BLaER1 treated with 17β-estradiol and CSF1 and Interleukin-3, amounts not matched to agents 10 nM and 100 nM (cell line): ENCODE measurements around the gene CYTH4.
A peak's percentile ranks its signal among the peaks of the same experiment; 100 is the strongest.

ENCODE experiments used
- H3K27ac ChIP-seq, 11 experiments: shearing (Covaris generic); formaldehyde crosslinking; 2 replicates each; pipeline ENCODE4 v1.8.1; 2022
- H3K27me3 ChIP-seq, 11 experiments: shearing (Covaris generic); formaldehyde crosslinking; 2 replicates each; pipeline ENCODE4 v1.8.1; 2022
- H3K36me3 ChIP-seq, 11 experiments: shearing (Covaris generic); formaldehyde crosslinking; 2 replicates each; pipeline ENCODE4 v1.8.1; 2022
- H3K4me1 ChIP-seq, 10 experiments: shearing (Covaris generic); formaldehyde crosslinking; 2 replicates each; pipeline ENCODE4 v1.8.1; 2022
- H3K4me2 ChIP-seq, 11 experiments: shearing (Covaris generic); formaldehyde crosslinking; 2 replicates each; pipeline ENCODE4 v1.8.1; 2022
- H3K4me3 ChIP-seq, 10 experiments: shearing (Covaris generic); formaldehyde crosslinking; 2 replicates each; pipeline ENCODE4 v1.8.1; 2022
- H3K9ac ChIP-seq, 11 experiments: shearing (Covaris generic); formaldehyde crosslinking; 2 replicates each; pipeline ENCODE4 v1.8.1; 2022
- H3K9me3 ChIP-seq, 11 experiments: shearing (Covaris generic); formaldehyde crosslinking; replicated peaks in 1 of 11; 2 replicates each; pipeline ENCODE4 v1.8.1; 2022
- H4K20me1 ChIP-seq, 11 experiments: shearing (Covaris generic); formaldehyde crosslinking; 2 replicates each; pipeline ENCODE4 v1.8.1; 2022
- Cebpa-rat ChIP-seq, 11 experiments: shearing (Covaris generic); IDR thresholded peaks; 2 replicates each; pipeline ENCODE4 v1.8.1; 2022

The CYTH4 gene

GRCh38 chr22:37336579-37336978 lies 54.3 kb downstream of the CYTH4 start:
- H3K27me3 ChIP-seq = peaks cover 57 to 76% (median 67%) of the 10 kb centered on the region in 11 experiments
- H4K20me1 ChIP-seq = peaks cover 0 to 79% (median 4%) of the 10 kb centered on the region in 11 experiments; a peak in 8 of 22 replicates
- H3K4me2 ChIP-seq = 0 out of 22 replicates have a peak overlapping the region, but pooled peaks of 1 of the 11 experiments have one; percentile 20
- no peak overlapping the region for H3K27ac ChIP-seq
- peaks cover 18 to 42% (median 28%) of the 10 kb centered on the region in 10 experiments for H3K4me1 ChIP-seq
- H3K36me3 ChIP-seq = no peaks in the 10 kb centered on the region
- no peak overlapping the region for H3K4me3 ChIP-seq
- no peak for TF ChIP-seq Cebpa-rat (IDR thresholded peaks at IDR 0.05)
- no peaks in the 10 kb centered on the region for H3K9me3 ChIP-seq
- no peak overlapping the region for H3K9ac ChIP-seq

GRCh38 chr22:37337204-37337943 lies 55.1 kb downstream of the CYTH4 start:
- TF ChIP-seq Cebpa-rat (IDR thresholded peaks at IDR 0.05) = no peak
- no peak overlapping the region for H3K9ac ChIP-seq
- H3K9me3 ChIP-seq = no peaks in the 10 kb centered on the region
- no peaks in the 10 kb centered on the region for H3K36me3 ChIP-seq
- H3K4me2 ChIP-seq = no peak overlapping the region
- H3K27me3 ChIP-seq = peaks cover 54 to 72% (median 60%) of the 10 kb centered on the region in 11 experiments
- no peak overlapping the region for H3K4me3 ChIP-seq
- peaks cover 0 to 73% (median 4%) of the 10 kb centered on the region in 11 experiments; a peak in 8 of 22 replicates for H4K20me1 ChIP-seq
- H3K27ac ChIP-seq = no peak overlapping the region
- H3K4me1 ChIP-seq = peaks cover 11 to 41% (median 26%) of the 10 kb centered on the region in 10 experiments; a peak in 18 of 20 replicates

GRCh38 chr22:37338539-37339246 lies 56.4 kb downstream of the CYTH4 start:
- H3K4me3 ChIP-seq = no peak overlapping the region
- H3K9me3 ChIP-seq = no peaks in the 10 kb centered on the region
- H4K20me1 ChIP-seq = peaks cover 0 to 66% (median 4%) of the 10 kb centered on the region in 11 experiments; a peak in 8 of 22 replicates
- peaks cover 11 to 40% (median 24%) of the 10 kb centered on the region in 10 experiments; a peak in 17 of 20 replicates for H3K4me1 ChIP-seq
- H3K27me3 ChIP-seq = peaks cover 41 to 59% (median 47%) of the 10 kb centered on the region in 11 experiments
- no peak overlapping the region for H3K9ac ChIP-seq
- TF ChIP-seq Cebpa-rat (IDR thresholded peaks at IDR 0.05) = no peak
- H3K36me3 ChIP-seq = no peaks in the 10 kb centered on the region
- H3K27ac ChIP-seq = no peak overlapping the region
- H3K4me2 ChIP-seq = no peak overlapping the region

- H3K36me3 ChIP-seq = no peaks in the 10 kb centered on the region
- H3K4me3 ChIP-seq = no peak overlapping the region
- no peak overlapping the region for H3K9ac ChIP-seq
- peaks cover 0 to 25% (median 11%) of the 10 kb centered on the region in 10 experiments; a peak in 13 of 20 replicates for H3K4me1 ChIP-seq
- H3K27ac ChIP-seq = no peak overlapping the region
- no peak for TF ChIP-seq Cebpa-rat (IDR thresholded peaks at IDR 0.05)
- peaks cover 22 to 40% (median 28%) of the 10 kb centered on the region in 11 experiments for H3K27me3 ChIP-seq
- peaks cover 0 to 48% (median 0%) of the 10 kb centered on the region in 11 experiments; a peak in 5 of 22 replicates for H4K20me1 ChIP-seq
- no peak overlapping the region for H3K4me2 ChIP-seq
- H3K9me3 ChIP-seq = no peaks in the 10 kb centered on the region
These were observed 58.3 kb downstream of the CYTH4 start for GRCh38 chr22:37340331-37341262.

- H3K36me3 ChIP-seq = no peaks in the 10 kb centered on the region
- TF ChIP-seq Cebpa-rat (IDR thresholded peaks at IDR 0.05) = no peak
- H3K4me3 ChIP-seq = no peak overlapping the region
- H4K20me1 ChIP-seq = peaks cover 0 to 36% (median 0%) of the 10 kb centered on the region in 11 experiments; a peak in 3 of 22 replicates
- no peak overlapping the region for H3K9ac ChIP-seq
- no peak overlapping the region for H3K27ac ChIP-seq
- peaks cover 0 to 18% (median 8%) of the 10 kb centered on the region in 10 experiments; a peak in 10 of 20 replicates for H3K4me1 ChIP-seq
- H3K27me3 ChIP-seq = peaks cover 7 to 25% (median 13%) of the 10 kb centered on the region in 11 experiments
- H3K9me3 ChIP-seq = no peaks in the 10 kb centered on the region
- peak overlapping the region in 7 of 11 experiments; percentile 1 to 50 (median 26); a peak in 7 of 22 replicates for H3K4me2 ChIP-seq
These were observed 59.8 kb downstream of the CYTH4 start for GRCh38 chr22:37342065-37342464.

- Histone ChIP-seq H3K9me3 (no peaks in the 10 kb centered on the region), H3K27ac (no peak overlapping the region), H3K4me3 (no peak overlapping the region), H3K36me3 (no peaks in the 10 kb centered on the region), H3K4me1 (peaks cover 0 to 17% (median 14%) of the 10 kb centered on the region in 10 experiments; a peak in 18 of 20 replicates), H3K9ac (no peak overlapping the region), H4K20me1 (peaks cover 0 to 30% (median 0%) of the 10 kb centered on the region in 11 experiments; a peak in 3 of 22 replicates), H3K27me3 (peaks cover 0 to 13% (median under 1%) of the 10 kb centered on the region in 11 experiments; a peak in 9 of 22 replicates), H3K4me2 (no peak overlapping the region)
- TF ChIP-seq Cebpa-rat (IDR thresholded peaks at IDR 0.05) = no peak
These were observed 61.0 kb downstream of the CYTH4 start for GRCh38 chr22:37343348-37343747.

- H3K27me3 ChIP-seq = peaks cover 0 to 10% (median 0%) of the 10 kb centered on the region in 11 experiments; a peak in 2 of 22 replicates
- H4K20me1 ChIP-seq = peaks cover 0 to 34% (median 0%) of the 10 kb centered on the region in 11 experiments; a peak in 4 of 22 replicates
- no peaks in the 10 kb centered on the region for H3K36me3 ChIP-seq
- no peak overlapping the region for H3K4me2 ChIP-seq
- no peak overlapping the region for H3K9ac ChIP-seq
- no peak for TF ChIP-seq Cebpa-rat (IDR thresholded peaks at IDR 0.05)
- H3K9me3 ChIP-seq = no peaks in the 10 kb centered on the region
- no peak overlapping the region for H3K27ac ChIP-seq
- H3K4me1 ChIP-seq = peaks cover 0 to 25% (median 21%) of the 10 kb centered on the region in 10 experiments; a peak in 18 of 20 replicates
- no peak overlapping the region for H3K4me3 ChIP-seq
These were observed 61.8 kb downstream of the CYTH4 start for GRCh38 chr22:37343863-37344734.
